Mesenchymal stem cell (in vitro differentiated cells and primary cell): Measurements from ENCODE around the gene AGL. TPM values are rescaled to one million over a fixed set of nuclear protein-coding genes. Genes with fewer than 3 reads are reported as not detected.

Experiments
- small RNA-seq: library from polyadenylated mRNA; stranded (forward); fragments of <200 nt; extraction: miRNeasy Mini kit (QIAGEN cat#:217004); gene quantifications from one replicate; pipeline ENCODE3, GENCODE V24; 2013; ENCODE audit warnings: low read depth

Gene AGL

Small RNA genes within 50 kb of the gene (small RNA-seq; reads per million reads assigned to genes)
- gene AC096949.1 = not detected
